MCF 10A (cell line): Measurements from ENCODE around the gene ADAM12. TPM values are rescaled to one million over a fixed set of nuclear protein-coding genes. Genes with fewer than 3 reads are reported as not detected.

Experiments used
- BruUV-seq: library from RNA; stranded (reverse); fragments of 400-500 nt; replicated peaks from 2 replicates; lab custom pipeline; 2021; lab: Mats Ljungman, UMichigan
- CTCF ChIA-PET: fragments of 300-600 bp; sonication (Branson Sonifier 250); formaldehyde crosslinking; extraction: SDS; loops from one replicate; lab custom pipeline; 2021; ENCODE audit warnings: antibody characterized with exemption, inconsistent platforms; lab: Yijun Ruan, JAX
- POLR2A ChIA-PET: fragments of 300-600, 350-650 bp; sonication (Branson Sonifier 250); formaldehyde crosslinking; extraction: SDS; loops from one replicate; lab custom pipeline; 2020; ENCODE audit warnings: antibody characterized with exemption, inconsistent platforms; lab: Yijun Ruan, JAX
- DNase-seq: peaks from one replicate; pipeline ENCODE4 v3.0.0-alpha.2; 2018; ENCODE audit not compliant: unreplicated experiment
- H3K27ac Mint-ChIP-seq: one replicate; pipeline ENCODE4 v1.8.0; 2022; ENCODE audit warnings: mild to moderate bottlenecking, low read depth, mixed read lengths; ENCODE audit not compliant: unreplicated experiment
- H3K27me3 Mint-ChIP-seq: one replicate; pipeline ENCODE4 v1.8.0; 2022; ENCODE audit warnings: mixed read lengths; ENCODE audit not compliant: insufficient read depth, unreplicated experiment
- H3K36me3 Mint-ChIP-seq: one replicate; pipeline ENCODE4 v1.8.0; 2022; ENCODE audit warnings: mild to moderate bottlenecking, moderate library complexity, mixed read lengths; ENCODE audit not compliant: insufficient read depth, unreplicated experiment
- H3K4me1 Mint-ChIP-seq: one replicate; pipeline ENCODE4 v1.8.0; 2022; ENCODE audit warnings: mixed read lengths; ENCODE audit not compliant: insufficient read depth, unreplicated experiment
- H3K4me3 Mint-ChIP-seq: one replicate; pipeline ENCODE4 v1.8.0; 2022; ENCODE audit warnings: mild to moderate bottlenecking, moderate library complexity, mixed read lengths; ENCODE audit not compliant: unreplicated experiment
- H3K9me3 Mint-ChIP-seq: one replicate; pipeline ENCODE4 v1.8.0; 2022; ENCODE audit warnings: mixed read lengths; ENCODE audit not compliant: unreplicated experiment
- CTCF ChIP-seq: fragments of 200-600 bp; IDR thresholded peaks from one replicate; pipeline ENCODE4 v1.8.0; 2022; ENCODE audit warnings: antibody characterized with exemption, mild to moderate bottlenecking; ENCODE audit not compliant: unreplicated experiment
- intact Hi-C: fragments of 100-400 bp; cut with micrococcal nuclease; formaldehyde crosslinking; loops from 2 replicates; pipeline ENCODE4 v1.14.1; 2022
- total RNA-seq: library from RNA; stranded (reverse); gene quantifications from 2 replicates; pipeline ENCODE4 v1.2.3, GENCODE V29; 2022

ADAM12 gene
- total RNA-seq, 1 experiment from 2014 or later: 2.2 TPM

GRCh38 chr10:126102636-126103035 lies 285.6 kb downstream of the ADAM12 start:
- BruUV-seq: no TSS peak
- intact Hi-C loops: no loop called here
- CTCF ChIA-PET: interaction anchor here (0.5 kb wide), 1 partner anchor 1068 kb away, joined by 3 read pairs; no protein-coding TSS in a partner anchor
- no peak for TF ChIP-seq CTCF
- Mint-ChIP-seq H3K9me3 (no peaks in the 10 kb centered on the region), H3K4me1 (no peaks in the 10 kb centered on the region), H3K36me3 (no peaks in the 10 kb centered on the region), H3K27me3 (no peaks in the 10 kb centered on the region), H3K27ac (no peak overlapping the region), H3K4me3 (no peak overlapping the region)
- no peak for DNase-seq
- POLR2A ChIA-PET: no interaction called here

GRCh38 chr10:126101736-126102135 lies 286.5 kb downstream of the ADAM12 start:
- ChIA-PET POLR2A (interaction anchor here (0.7 kb wide), 1 partner anchor 378 kb away, joined by 3 read pairs; no protein-coding TSS in a partner anchor), CTCF (no interaction called here)
- H3K27me3 Mint-ChIP-seq: no peaks in the 10 kb centered on the region
- no peak for DNase-seq
- no peak for TF ChIP-seq CTCF
- H3K4me3 Mint-ChIP-seq: no peak overlapping the region
- no TSS peak for BruUV-seq
- no peaks in the 10 kb centered on the region for H3K4me1 Mint-ChIP-seq
- H3K27ac Mint-ChIP-seq: no peak overlapping the region
- H3K36me3 Mint-ChIP-seq: no peaks in the 10 kb centered on the region
- H3K9me3 Mint-ChIP-seq: no peaks in the 10 kb centered on the region
- intact Hi-C loops: no loop called here

- H3K9me3 Mint-ChIP-seq: no peaks in the 10 kb centered on the region
- POLR2A ChIA-PET: interaction anchor here (0.7 kb wide), 1 partner anchor 379 kb away, joined by 3 read pairs; no protein-coding TSS in a partner anchor
- no peak overlapping the region for H3K4me3 Mint-ChIP-seq
- H3K27me3 Mint-ChIP-seq: no peaks in the 10 kb centered on the region
- no peaks in the 10 kb centered on the region for H3K4me1 Mint-ChIP-seq
- DNase-seq: no peak
- no peak overlapping the region for H3K27ac Mint-ChIP-seq
- TF ChIP-seq CTCF: no peak
- no TSS peak for BruUV-seq
- CTCF ChIA-PET: interaction anchor here (0.9 kb wide), 1 partner anchor 167 kb away, joined by 3 read pairs; no protein-coding TSS in a partner anchor
- no peaks in the 10 kb centered on the region for H3K36me3 Mint-ChIP-seq
- intact Hi-C loops: no loop called here
Observed at GRCh38 chr10:126101325-126101724, 287.0 kb downstream of the ADAM12 start.

- TF ChIP-seq CTCF: no peak
Observed at GRCh38 chr10:126099366-126099765, 288.9 kb downstream of the ADAM12 start.

More at GRCh38 chr10:126099366-126099765, 288.9 kb downstream of the ADAM12 start:
- BruUV-seq: no TSS peak
- no peaks in the 10 kb centered on the region for H3K4me1 Mint-ChIP-seq
- no peaks in the 10 kb centered on the region for H3K9me3 Mint-ChIP-seq
- no peaks in the 10 kb centered on the region for H3K36me3 Mint-ChIP-seq
- POLR2A ChIA-PET: no interaction called here
- H3K27me3 Mint-ChIP-seq: no peaks in the 10 kb centered on the region
- intact Hi-C loops: no loop called here
- no peak overlapping the region for H3K4me3 Mint-ChIP-seq
- H3K27ac Mint-ChIP-seq: no peak overlapping the region
- no peak for DNase-seq
- CTCF ChIA-PET: no interaction called here
